B cell (primary cell): ENCODE results near the gene NET1. TPM values are rescaled to one million over a fixed set of nuclear protein-coding genes. Genes with fewer than 3 reads are reported as not detected.

ENCODE experiments used
- ATAC-seq: fragments of 200-7000 bp; cut with Tn5 transposase; one replicate; pipeline ENCODE4 v1.10.0; 2021; ENCODE audit warnings: low read depth, mild to moderate bottlenecking, moderate number of reproducible peaks, moderate library complexity
- CTCF ChIA-PET: fragments of 350-600 bp; sonication (Branson Sonifier 250); formaldehyde crosslinking; loops from one replicate; lab custom pipeline; 2021; ENCODE audit warnings: antibody characterized with exemption, inconsistent platforms; lab: Charles Lee
- POLR2A ChIA-PET: fragments of 350-600 bp; sonication (Branson Sonifier 250); formaldehyde crosslinking; loops from one replicate; lab custom pipeline; 2021; ENCODE audit warnings: antibody characterized with exemption; lab: Charles Lee
- DNase-seq: peaks from one replicate; pipeline ENCODE4 v3.0.0; 2013
- H2AFZ ChIP-seq: 2 replicates; pipeline ENCODE4 v1.6.1; 2012; ENCODE audit warnings: mild to moderate bottlenecking, low read depth, low read length; ENCODE audit not compliant: insufficient read depth, poor library complexity, severe bottlenecking
- H3K27ac ChIP-seq, 2 donors: 1 replicate in 1 of 2; 2 replicates in 1 of 2; pipeline ENCODE4 v1.5.1; 2012 to 2013; ENCODE audit warnings: low read length in 2 of 2, mild to moderate bottlenecking in 2 of 2, moderate library complexity in 1 of 2
- H3K27me3 ChIP-seq, 4 experiments: fragments of 200-600 bp in 1 of 4; sonication (generic) in 1 of 4; replicated peaks in 1 of 4; 1 replicate in 2 of 4; 2 replicates in 2 of 4; pipeline versions ENCODE4 v1.6.1 to v1.7.0; 2013 to 2016; ENCODE audit warnings: low read length in 3 of 4, mild to moderate bottlenecking in 2 of 4, mixed read lengths in 1 of 4, moderate library complexity in 1 of 4; ENCODE audit not compliant: insufficient read depth in 4 of 4, control insufficient read depth in 3 of 4; ENCODE audit errors: control extremely low read depth in 1 of 4
- H3K36me3 ChIP-seq, 2 experiments: replicated peaks in 1 of 2; 1 replicate in 1 of 2; 2 replicates in 1 of 2; pipeline versions ENCODE4 v1.6.1 to v1.7.1; 2013; ENCODE audit warnings: low read length in 1 of 2; ENCODE audit not compliant: insufficient read depth in 2 of 2, control insufficient read depth in 1 of 2; ENCODE audit errors: control extremely low read depth in 1 of 2, extremely low read depth in 1 of 2
- H3K4me1 ChIP-seq, 2 donors: fragments of 200-600 bp in 1 of 2; sonication (generic) in 1 of 2; 1 replicate in 1 of 2; 2 replicates in 1 of 2; pipeline versions ENCODE4 v1.5.1 to v1.6.1; 2013 to 2017; ENCODE audit warnings: low read length in 2 of 2; ENCODE audit not compliant: control insufficient read depth in 2 of 2, insufficient read depth in 2 of 2
- H3K4me2 ChIP-seq: replicated peaks from 2 replicates; pipeline ENCODE3; 2012; ENCODE audit warnings: mild to moderate bottlenecking, low read depth, low read length; ENCODE audit not compliant: poor library complexity, severe bottlenecking
- H3K4me3 ChIP-seq, 5 experiments: fragments of 200-600 bp in 1 of 5; sonication (generic) in 1 of 5; 1 replicate in 3 of 5; 2 replicates in 2 of 5; pipeline versions ENCODE4 v1.5.1 to v1.7.0; 2011 to 2016; ENCODE audit warnings: low read length in 4 of 5, mild to moderate bottlenecking in 4 of 5, low read depth in 2 of 5, control low read depth in 1 of 5, moderate library complexity in 1 of 5; ENCODE audit not compliant: insufficient read depth in 1 of 5; ENCODE audit errors: control extremely low read depth in 1 of 5, extremely low read depth in 1 of 5
- H3K79me2 ChIP-seq: fragments of 200-600 bp; sonication (generic); one replicate; pipeline ENCODE4 v1.6.0; 2016; ENCODE audit warnings: low read length; ENCODE audit not compliant: control insufficient read depth, insufficient read depth
- H3K9ac ChIP-seq: fragments of 200-600 bp; sonication (generic); 2 replicates; pipeline ENCODE4 v1.6.1; 2017; ENCODE audit warnings: mild to moderate bottlenecking, low read length, moderate library complexity
- H3K9me3 ChIP-seq, 3 donors: one replicate each; pipeline versions ENCODE4 v1.6.1 to v1.7.1; 2013; ENCODE audit warnings: low read length in 2 of 3; ENCODE audit not compliant: control insufficient read depth in 2 of 3, insufficient read depth in 1 of 3; ENCODE audit errors: control extremely low read depth in 1 of 3
- H4K20me1 ChIP-seq: 2 replicates; pipeline ENCODE4 v1.6.0; 2012; ENCODE audit warnings: mild to moderate bottlenecking, low read length; ENCODE audit not compliant: insufficient read depth, control insufficient read depth, poor library complexity, severe bottlenecking
- H3K27ac Mint-ChIP-seq: one replicate; pipeline ENCODE4 v1.8.0; 2021; ENCODE audit warnings: mixed read lengths
- H3K27me3 Mint-ChIP-seq: one replicate; pipeline ENCODE4 v1.8.0; 2021; ENCODE audit warnings: mixed read lengths
- H3K4me1 Mint-ChIP-seq: one replicate; pipeline ENCODE4 v1.8.0; 2021; ENCODE audit warnings: mixed read lengths
- H3K4me3 Mint-ChIP-seq: one replicate; pipeline ENCODE4 v1.8.0; 2021; ENCODE audit warnings: mixed read lengths
- H3K9me3 Mint-ChIP-seq: one replicate; pipeline ENCODE4 v1.8.0; 2022; ENCODE audit warnings: mixed read lengths; ENCODE audit not compliant: insufficient read depth
- CTCF ChIP-seq: fragments of 200-600 bp; IDR thresholded peaks from one replicate; pipeline ENCODE4 v1.8.0; 2022; ENCODE audit warnings: antibody characterized with exemption, mild to moderate bottlenecking
- EZH2 ChIP-seq: IDR thresholded peaks from 2 replicates; pipeline ENCODE4 v1.6.1; 2012; ENCODE audit warnings: borderline replicate concordance, low read depth, mild to moderate bottlenecking, moderate library complexity, low read length; ENCODE audit not compliant: insufficient read depth, poor library complexity, severe bottlenecking
- WGBS: methylation state at CpG from one replicate; pipeline ENCODE4 v1.1.5; 2013; ENCODE audit warnings: missing lambda C conversion rate; ENCODE audit not compliant: insufficient coverage; 5-methylcytosine and 5-hydroxymethylcytosine counted together
- intact Hi-C: fragments of 100-400 bp; cut with micrococcal nuclease; formaldehyde crosslinking; loops from one replicate; pipeline ENCODE4 v1.10.0; 2022
- polyA plus RNA-seq: library from polyadenylated mRNA; depleted of rRNA; stranded (reverse); fragments of >200 nt; gene quantifications from 2 replicates; pipeline ENCODE4 v1.2.3, GENCODE V29; 2012
- total RNA-seq, 2 donors: library from RNA; stranded (reverse); fragments of 120-200 nt in 1 of 2; gene quantifications; 1 replicate in 1 of 2; 2 replicates in 1 of 2; pipeline versions ENCODE4 v1.2.3 to v1.2.4, GENCODE V29; 2013 to 2022

The NET1 gene
- total and polyA plus RNA-seq, 2 donors (not counting 1 experiment from before 2014, with no cell fraction given) = 3.5 to 6.4 TPM

GRCh38 chr10:5433182-5433581, 20.8 kb downstream of the NET1 start:
- intact Hi-C loops = no loop called here

More at GRCh38 chr10:5433182-5433581, 20.8 kb downstream of the NET1 start:
- ChIA-PET CTCF (interaction anchor here (0.7 to 17.3 kb wide), 7 partner anchors 9 to 191 kb away, joined by 3 to 659 read pairs (median 4); no protein-coding TSS in a partner anchor), POLR2A (no interaction called here)
- Histone ChIP-seq H3K4me2 (no peak overlapping the region), H3K79me2 (no peaks in the 10 kb centered on the region), H4K20me1 (no peaks in the 10 kb centered on the region), H3K9me3 (peaks cover 0 to 3% (median 0%) of the 10 kb centered on the region in 3 donors), H3K27me3 (no peaks in the 10 kb centered on the region), H3K4me3 (no peak overlapping the region), H3K27ac (no peak overlapping the region), H3K4me1 (no peaks in the 10 kb centered on the region), H3K36me3 (no peaks in the 10 kb centered on the region), H3K9ac (no peak overlapping the region), H2AFZ (no peak overlapping the region)
- H3K27me3 Mint-ChIP-seq = no peaks in the 10 kb centered on the region
- 100% methylated on average over 1 of the region's 1 CpG for WGBS
- no peaks in the 10 kb centered on the region for H3K4me1 Mint-ChIP-seq
- no peak for DNase-seq
- no peak for ATAC-seq
- H3K27ac Mint-ChIP-seq = no peak overlapping the region
- no peak for TF ChIP-seq CTCF
- TF ChIP-seq EZH2 = no peak
- H3K9me3 Mint-ChIP-seq = peaks cover 5% of the 10 kb centered on the region
- no peak overlapping the region for H3K4me3 Mint-ChIP-seq
